Activated CD4-positive, alpha-beta T cell treated with anti-CD3 and anti-CD28 coated beads, Interleukin-2, amount 50 U/mL, for 48 hours (primary cell): Measurements from ENCODE around the gene LDB1.

ENCODE experiments used
- DNase-seq, 2 experiments: peaks; one replicate each; pipeline ENCODE4 v3.0.0-alpha.2; 2020

Gene LDB1, protein sequence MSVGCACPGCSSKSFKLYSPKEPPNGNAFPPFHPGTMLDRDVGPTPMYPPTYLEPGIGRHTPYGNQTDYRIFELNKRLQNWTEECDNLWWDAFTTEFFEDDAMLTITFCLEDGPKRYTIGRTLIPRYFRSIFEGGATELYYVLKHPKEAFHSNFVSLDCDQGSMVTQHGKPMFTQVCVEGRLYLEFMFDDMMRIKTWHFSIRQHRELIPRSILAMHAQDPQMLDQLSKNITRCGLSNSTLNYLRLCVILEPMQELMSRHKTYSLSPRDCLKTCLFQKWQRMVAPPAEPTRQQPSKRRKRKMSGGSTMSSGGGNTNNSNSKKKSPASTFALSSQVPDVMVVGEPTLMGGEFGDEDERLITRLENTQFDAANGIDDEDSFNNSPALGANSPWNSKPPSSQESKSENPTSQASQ

DNA sequence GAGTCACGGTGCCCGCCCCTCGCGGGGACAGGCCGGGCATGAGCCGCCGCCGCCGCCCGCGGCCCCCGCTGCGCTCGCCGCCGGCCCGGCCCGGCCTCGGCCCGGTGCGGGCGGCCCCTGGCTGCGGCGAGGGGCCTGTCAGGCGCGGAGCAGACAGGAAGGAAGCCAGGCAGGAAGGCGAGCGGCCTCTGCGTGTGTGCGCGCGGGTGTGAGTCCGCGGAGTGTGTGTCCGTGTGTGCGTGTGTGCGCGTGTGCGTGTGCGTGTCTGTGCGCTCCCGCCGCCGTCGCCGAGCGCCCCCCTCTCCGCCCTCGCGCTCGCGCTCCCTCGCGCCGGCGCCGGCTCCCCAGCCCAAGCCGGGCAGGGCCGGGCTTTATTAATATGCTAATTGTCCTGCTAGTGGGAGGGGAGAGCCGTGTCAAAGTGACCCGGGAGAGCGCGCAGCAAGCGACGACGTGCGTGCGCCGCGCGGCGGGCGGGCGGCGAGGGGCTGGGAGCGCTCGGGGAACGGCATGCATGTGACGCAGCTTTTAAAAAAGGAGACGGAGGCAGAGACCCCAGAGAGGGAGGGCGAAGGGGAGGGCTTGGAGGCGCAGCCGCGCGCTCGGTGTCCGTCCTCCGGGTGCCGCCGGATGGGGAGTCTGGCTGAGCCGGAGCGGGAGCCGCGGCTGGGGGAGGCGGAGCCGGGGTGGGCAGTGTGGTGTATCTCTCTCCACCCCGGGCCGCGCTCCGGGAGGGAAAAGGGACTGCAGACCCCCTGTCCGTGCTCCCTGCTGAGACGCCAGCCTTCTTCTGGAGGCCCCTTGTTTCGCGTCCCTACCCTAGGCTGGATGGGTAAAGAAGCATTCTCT, at the start of gene LDB1:
Gene LDB1, minus strand, starts transcription at position 227 of the 849 bp plus-strand sequence. CDS start 258 bp downstream, outside the sequence.
- peak; percentile 62 to 72 for DNase-seq

DNA sequence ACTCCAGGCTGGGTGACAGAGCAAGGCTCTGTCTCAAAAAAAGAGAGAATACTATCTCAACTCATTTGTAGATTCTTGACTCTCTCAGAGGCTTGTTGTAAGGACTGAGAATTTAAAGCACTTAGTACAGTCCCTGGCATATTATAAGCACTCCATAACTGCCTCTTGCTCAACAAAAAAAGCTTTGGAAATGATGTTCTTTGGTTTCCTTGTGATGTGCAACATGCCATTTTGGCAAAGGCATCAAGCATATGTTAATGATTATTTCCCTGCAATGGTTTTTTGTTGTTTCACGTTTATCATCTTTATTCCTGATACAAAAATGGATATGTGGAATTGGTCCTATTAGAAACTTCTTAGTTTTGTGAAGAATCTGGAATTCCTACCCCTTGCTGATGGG, 47.7 kb upstream of the LDB1 start:
- DNase-seq: no peak

- no peak for DNase-seq
Measured at GRCh38 chr10:102163342-102163989, 43.3 kb upstream of the LDB1 start.

- DNase-seq: no peak
Measured at GRCh38 chr10:102159831-102160230, 39.7 kb upstream of the LDB1 start.

- no peak for DNase-seq
Measured at GRCh38 chr10:102159051-102159597, 39.0 kb upstream of the LDB1 start.

GRCh38 chr10:102157224-102157623, 37.1 kb upstream of the LDB1 start:
- DNase-seq: no peak

DNA sequence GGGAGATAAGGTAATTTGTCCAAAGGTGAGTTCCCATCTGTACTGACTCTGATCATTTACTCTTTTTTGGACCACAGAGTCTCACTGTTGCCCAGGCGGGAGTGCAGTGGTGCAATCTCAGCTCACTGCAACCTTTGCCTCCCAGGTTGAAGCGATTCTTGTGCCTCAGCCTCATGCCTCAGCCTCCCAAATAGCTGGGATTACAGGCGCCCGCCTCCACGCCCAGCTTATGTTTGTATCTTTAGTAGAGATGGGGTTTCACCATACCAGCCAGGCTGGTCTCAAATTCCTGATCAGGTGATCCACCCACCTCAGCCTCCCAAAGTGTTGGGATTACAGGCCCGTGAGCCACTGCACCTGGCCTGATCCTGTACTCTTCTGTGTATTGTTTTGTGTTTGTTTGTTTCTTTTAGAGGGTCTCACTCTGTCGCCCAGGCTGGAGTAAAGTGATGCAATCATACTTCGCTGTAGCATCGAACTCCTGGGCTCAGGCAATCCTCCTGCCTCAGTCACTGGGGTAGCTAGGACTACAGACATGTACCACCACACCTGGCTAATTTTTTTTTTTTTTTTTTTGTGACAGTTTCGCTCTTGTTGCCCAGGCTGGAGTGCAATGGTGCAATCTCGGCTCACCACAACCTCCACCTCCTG, 34.4 kb upstream of the LDB1 start:
- DNase-seq: no peak

GRCh38 chr10:102153093-102153620, 33.0 kb upstream of the LDB1 start:
- no peak for DNase-seq

- peak; percentile 58 to 63 for DNase-seq
Measured at GRCh38 chr10:102152545-102152890, 32.4 kb upstream of the LDB1 start.

- peak; percentile 100 for DNase-seq
Measured at GRCh38 chr10:102151774-102152544, 31.8 kb upstream of the LDB1 start, which contains the start of gene NOLC1. Gene NOLC1, plus strand, starts transcription at chr10:102152389. Its CDS starts 22 bp downstream, at chr10:102152411.

- no peak for DNase-seq
Measured at GRCh38 chr10:102150970-102151773, 31.0 kb upstream of the LDB1 start.

- DNase-seq: no peak
Measured at GRCh38 chr10:102148275-102148674, 28.1 kb upstream of the LDB1 start.

GRCh38 chr10:102147561-102147960, 27.4 kb upstream of the LDB1 start:
- DNase-seq: no peak

- DNase-seq: no peak
Measured at GRCh38 chr10:102146971-102147428, 26.8 kb upstream of the LDB1 start.

GRCh38 chr10:102141583-102142107, 21.5 kb upstream of the LDB1 start:
- no peak for DNase-seq

GRCh38 chr10:102140913-102141540, 20.9 kb upstream of the LDB1 start:
- no peak for DNase-seq

GRCh38 chr10:102140218-102140617, 20.1 kb upstream of the LDB1 start:
- no peak for DNase-seq

GRCh38 chr10:102139281-102140110, 19.3 kb upstream of the LDB1 start:
- no peak for DNase-seq
